PFSK-1 (cell line): Measurements from ENCODE around the gene TIMM17A.

Experiments
- POLR2AphosphoS5 ChIP-seq: IDR thresholded peaks from 2 replicates; pipeline ENCODE4 v1.6.1; 2012; ENCODE audit warnings: low read depth, mild to moderate bottlenecking, control low read depth, low read length, moderate library complexity
- REST ChIP-seq, 2 experiments: IDR thresholded peaks; 2 replicates each; pipeline versions ENCODE4 v1.6.1 to v1.8.0; 2011 to 2012; ENCODE audit warnings: low read depth in 2 of 2, low read length in 2 of 2, control low read depth in 1 of 2, inconsistent platforms in 1 of 2, mild to moderate bottlenecking in 1 of 2, moderate library complexity in 1 of 2; ENCODE audit not compliant: insufficient read depth in 1 of 2
- SIN3A ChIP-seq: IDR thresholded peaks from 2 replicates; pipeline ENCODE4 v1.6.1; 2012; ENCODE audit warnings: mild to moderate bottlenecking, low read length, moderate library complexity, borderline replicate concordance; ENCODE audit not compliant: insufficient read depth

DNA sequence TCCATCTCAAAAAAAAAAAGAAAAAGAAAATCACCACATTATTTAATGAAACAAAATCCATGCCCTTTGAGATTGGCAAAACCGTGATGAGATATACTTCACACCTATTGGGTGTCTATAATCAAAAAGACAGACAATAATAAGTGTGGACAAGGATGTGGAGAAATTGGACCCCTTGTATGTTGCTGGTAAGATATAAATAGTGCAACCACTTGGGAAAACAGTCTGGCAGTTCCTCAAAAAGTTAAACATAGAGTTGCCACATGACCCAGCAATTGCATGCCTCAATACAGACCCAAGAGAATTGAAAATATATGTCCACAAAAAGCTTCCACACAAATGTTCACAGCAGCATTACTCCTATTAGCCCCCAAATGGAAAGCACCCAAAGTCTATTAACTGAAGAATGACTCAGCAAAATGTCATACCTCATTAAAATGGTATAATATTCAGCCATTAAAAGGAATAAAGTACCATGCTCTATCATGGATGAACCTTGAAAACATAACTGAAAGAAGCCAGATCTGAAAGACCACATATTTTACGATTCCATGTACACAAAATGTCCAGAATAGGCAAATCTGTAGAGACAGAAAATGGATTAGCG, 33.2 kb upstream of the TIMM17A start:
- TF ChIP-seq POLR2AphosphoS5 (no peak), REST (IDR thresholded peaks at IDR 0.05; ENCODE audit: insufficient read depth in 1 of 2, low read depth in 2 of 2, low read length in 2 of 2) (no peak), SIN3A (no peak)
